ENCODE measurements around the gene TXNRD2. TPM values are rescaled to one million over a fixed set of nuclear protein-coding genes. Genes with fewer than 3 reads are reported as not detected.

TXNRD2 gene
- total and polyA plus RNA-seq, 2 donors (not counting 1 experiment from before 2014, with no cell fraction given) = 24.8 to 36.2 TPM

DNA sequence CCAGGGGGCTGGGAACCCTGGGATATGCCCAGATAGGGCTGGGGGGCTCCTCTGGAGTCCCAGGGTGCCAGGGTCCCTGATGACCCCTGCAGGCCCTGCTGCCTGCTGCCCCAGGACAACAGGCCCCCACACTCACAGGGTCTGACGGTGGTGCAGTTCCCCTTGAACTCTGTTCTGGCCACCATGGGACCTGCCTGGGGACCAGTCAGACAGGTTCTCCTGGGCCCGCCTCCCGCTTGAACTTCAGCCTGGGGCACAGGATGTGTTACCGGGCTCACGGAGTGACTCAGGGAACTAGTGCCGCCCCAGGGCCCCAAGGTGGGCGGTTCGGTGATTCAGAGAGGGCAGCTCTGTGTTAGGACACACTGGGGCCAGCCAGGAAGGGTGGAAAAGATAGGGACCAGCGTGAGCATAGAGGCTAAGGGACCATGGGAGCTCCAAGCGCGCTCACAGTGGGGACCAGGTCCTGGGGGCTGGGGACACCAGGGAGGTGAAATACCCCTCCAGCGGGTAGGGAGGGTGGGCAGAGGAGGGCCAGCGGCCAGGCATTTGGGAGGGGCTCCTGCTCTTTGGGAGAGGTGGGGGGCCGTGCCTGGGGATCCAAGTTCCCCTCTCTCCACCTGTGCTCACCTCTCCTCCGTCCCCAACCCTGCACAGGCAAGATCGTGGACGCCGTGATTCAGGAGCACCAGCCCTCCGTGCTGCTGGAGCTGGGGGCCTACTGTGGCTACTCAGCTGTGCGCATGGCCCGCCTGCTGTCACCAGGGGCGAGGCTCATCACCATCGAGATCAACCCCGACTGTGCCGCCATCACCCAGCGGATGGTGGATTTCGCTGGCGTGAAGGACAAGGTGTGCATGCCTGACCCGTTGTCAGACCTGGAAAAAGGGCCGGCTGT lies 21.5 kb upstream of the TXNRD2 start:
- Histone ChIP-seq H4K20me1 (ENCODE audit: control insufficient read depth, insufficient read depth, low read length, poor library complexity, severe bottlenecking) (peaks cover 31% of the 10 kb centered on the region), H3K4me3 (ENCODE audit: control extremely low read depth in 1 of 5, extremely low read depth in 1 of 5, insufficient read depth in 1 of 5, low read depth in 2 of 5, low read length in 4 of 5) (no peak overlapping the region), H3K9ac (ENCODE audit: low read length) (no peak overlapping the region), H2AFZ (ENCODE audit: insufficient read depth, low read depth, low read length, poor library complexity, severe bottlenecking) (no peak overlapping the region), H3K27me3 (replicated peaks in 1 of 4; ENCODE audit: control extremely low read depth in 1 of 4, control insufficient read depth in 3 of 4, insufficient read depth in 4 of 4, low read length in 3 of 4) (no peaks in the 10 kb centered on the region), H3K27ac (ENCODE audit: low read length in 2 of 2) (no peak overlapping the region), H3K4me1 (ENCODE audit: control insufficient read depth in 2 of 2, insufficient read depth in 2 of 2, low read length in 2 of 2) (no peaks in the 10 kb centered on the region), H3K36me3 (replicated peaks in 1 of 2; ENCODE audit: control extremely low read depth in 1 of 2, control insufficient read depth in 1 of 2, extremely low read depth in 1 of 2, insufficient read depth in 2 of 2, low read length in 1 of 2) (peaks cover 0 to 21% of the 10 kb centered on the region in 2 experiments), H3K79me2 (ENCODE audit: control insufficient read depth, insufficient read depth, low read length) (peaks cover 17% of the 10 kb centered on the region), H3K4me2 (replicated peaks; ENCODE audit: low read depth, low read length, poor library complexity, severe bottlenecking) (no peak overlapping the region), H3K9me3 (ENCODE audit: control extremely low read depth in 1 of 3, control insufficient read depth in 2 of 3, insufficient read depth in 1 of 3, low read length in 2 of 3) (peaks cover 0 to 3% (median 0%) of the 10 kb centered on the region in 3 donors)
- Mint-ChIP-seq H3K4me3 (no peak overlapping the region), H3K4me1 (peaks cover 12% of the 10 kb centered on the region), H3K27ac (no peak overlapping the region), H3K9me3 (ENCODE audit: insufficient read depth) (no peaks in the 10 kb centered on the region), H3K27me3 (no peaks in the 10 kb centered on the region)
- intact Hi-C loops (cut with micrococcal nuclease) = no loop called here
- ChIA-PET POLR2A (no interaction called here), CTCF (interaction anchor here (1.2 kb wide), 1 partner anchor 50 kb away, joined by 3 read pairs; no protein-coding TSS in a partner anchor)
- DNase-seq (no peak), ATAC-seq (ENCODE audit: low read depth) (no peak)
- TF ChIP-seq, protein P1, sequence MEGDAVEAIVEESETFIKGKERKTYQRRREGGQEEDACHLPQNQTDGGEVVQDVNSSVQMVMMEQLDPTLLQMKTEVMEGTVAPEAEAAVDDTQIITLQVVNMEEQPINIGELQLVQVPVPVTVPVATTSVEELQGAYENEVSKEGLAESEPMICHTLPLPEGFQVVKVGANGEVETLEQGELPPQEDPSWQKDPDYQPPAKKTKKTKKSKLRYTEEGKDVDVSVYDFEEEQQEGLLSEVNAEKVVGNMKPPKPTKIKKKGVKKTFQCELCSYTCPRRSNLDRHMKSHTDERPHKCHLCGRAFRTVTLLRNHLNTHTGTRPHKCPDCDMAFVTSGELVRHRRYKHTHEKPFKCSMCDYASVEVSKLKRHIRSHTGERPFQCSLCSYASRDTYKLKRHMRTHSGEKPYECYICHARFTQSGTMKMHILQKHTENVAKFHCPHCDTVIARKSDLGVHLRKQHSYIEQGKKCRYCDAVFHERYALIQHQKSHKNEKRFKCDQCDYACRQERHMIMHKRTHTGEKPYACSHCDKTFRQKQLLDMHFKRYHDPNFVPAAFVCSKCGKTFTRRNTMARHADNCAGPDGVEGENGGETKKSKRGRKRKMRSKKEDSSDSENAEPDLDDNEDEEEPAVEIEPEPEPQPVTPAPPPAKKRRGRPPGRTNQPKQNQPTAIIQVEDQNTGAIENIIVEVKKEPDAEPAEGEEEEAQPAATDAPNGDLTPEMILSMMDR (IDR thresholded peaks at IDR 0.05) = no peak
- TF ChIP-seq EZH2 (IDR thresholded peaks at IDR 0.05; ENCODE audit: borderline replicate concordance, insufficient read depth, low read depth, low read length, poor library complexity, severe bottlenecking) = no peak
- WGBS (ENCODE audit: insufficient coverage) = 95% methylated on average over 27 of the region's 30 CpGs
